PC-9 (cell line): ENCODE data around the gene PPP2R3A. TPM values are rescaled to one million over a fixed set of nuclear protein-coding genes. Genes with fewer than 3 reads are reported as not detected.
"Not testable (repeated sequence)": the region's sequence is repeated elsewhere in the genome, so short reads cannot be mapped to it uniquely, and the experiment has no call there.

Experiments used
- BruUV-seq: library from RNA; stranded (reverse); fragments of 400-500 nt; replicated peaks from 2 replicates; lab custom pipeline; 2021; lab: Mats Ljungman, UMichigan
- CTCF ChIA-PET: fragments of 300-600 bp; sonication (Branson Sonifier 250); formaldehyde crosslinking; loops from one replicate; lab custom pipeline; 2022; ENCODE audit warnings: antibody characterized with exemption; lab: Charles Lee
- POLR2A ChIA-PET: fragments of 300-600 bp; sonication (Branson Sonifier 250); formaldehyde crosslinking; loops from one replicate; lab custom pipeline; 2022; ENCODE audit warnings: antibody characterized with exemption; ENCODE audit not compliant: unreplicated experiment; lab: Charles Lee
- DNase-seq, 2 experiments: peaks; one replicate each; pipeline versions ENCODE4 v3.0.0 to v3.0.0-alpha.2; 2015 to 2022; ENCODE audit warnings: mixed read lengths in 1 of 2
- H2AFZ ChIP-seq: fragments of 200-600 bp; sonication (generic); 2 replicates; pipeline ENCODE4 v1.8.1; 2017; ENCODE audit warnings: antibody characterized with exemption
- H3F3A ChIP-seq: fragments of 200-600 bp; sonication (generic); 2 replicates; pipeline ENCODE4 v1.8.1; 2017; ENCODE audit warnings: antibody characterized with exemption, mild to moderate bottlenecking, low read depth; ENCODE audit not compliant: insufficient read depth
- H3K27ac ChIP-seq: fragments of 200-600 bp; sonication (generic); 2 replicates; pipeline ENCODE4 v1.6.1; 2016; ENCODE audit warnings: mixed run types
- H3K27me3 ChIP-seq: fragments of 200-600 bp; sonication (generic); 2 replicates; pipeline ENCODE4 v1.6.1; 2016; ENCODE audit warnings: low read depth, mixed run types; ENCODE audit not compliant: insufficient read depth
- H3K36me3 ChIP-seq: fragments of 200-600 bp; sonication (generic); 2 replicates; pipeline ENCODE4 v1.6.1; 2016; ENCODE audit warnings: low read depth, mixed run types
- H3K4me1 ChIP-seq: fragments of 200-600 bp; sonication (generic); replicated peaks from 2 replicates; pipeline ENCODE4 v1.6.1; 2016; ENCODE audit warnings: mixed run types; ENCODE audit not compliant: insufficient read depth
- H3K4me2 ChIP-seq: fragments of 200-600 bp; sonication (generic); 2 replicates; pipeline ENCODE4 v1.6.1; 2017; ENCODE audit warnings: mixed run types
- H3K4me3 ChIP-seq: fragments of 200-600 bp; sonication (generic); 2 replicates; pipeline ENCODE4 v1.6.1; 2016; ENCODE audit warnings: mixed run types
- H3K79me2 ChIP-seq: fragments of 200-600 bp; sonication (generic); 2 replicates; pipeline ENCODE4 v1.6.1; 2017; ENCODE audit warnings: low read depth, mixed run types
- H3K9me2 ChIP-seq: fragments of 200-600 bp; sonication (generic); 2 replicates; pipeline ENCODE4 v1.8.1; 2017; ENCODE audit warnings: mild to moderate bottlenecking; ENCODE audit not compliant: insufficient read depth
- H3K9me3 ChIP-seq: fragments of 200-600 bp; sonication (generic); 2 replicates; pipeline ENCODE4 v1.8.1; 2016; ENCODE audit warnings: low read depth; ENCODE audit not compliant: insufficient read depth
- H4K20me1 ChIP-seq: fragments of 200-600 bp; sonication (generic); 2 replicates; pipeline ENCODE4 v1.8.1; 2017; ENCODE audit not compliant: insufficient read depth
- CTCF ChIP-seq: fragments of 200-600 bp; sonication (generic); conservative IDR thresholded peaks from 2 replicates; pipeline ENCODE4 v1.6.1; 2017; ENCODE audit warnings: mixed run types, antibody characterized with exemption, mild to moderate bottlenecking, moderate library complexity
- EZH2 ChIP-seq: fragments of 200-600 bp; sonication (generic); IDR thresholded peaks from 2 replicates; pipeline ENCODE4 v1.8.0; 2017; ENCODE audit warnings: antibody characterized with exemption, low read depth
- intact Hi-C: fragments of 100-400 bp; cut with micrococcal nuclease; formaldehyde crosslinking; loops from one replicate; pipeline ENCODE4 v1.10.0; 2022; ENCODE audit not compliant: unreplicated experiment
- total RNA-seq: library from RNA; stranded (reverse); gene quantifications from 2 replicates; pipeline ENCODE4 v1.2.3, GENCODE V29; 2021

The PPP2R3A gene
- total RNA-seq, 1 experiment from 2014 or later: 42.6 TPM

DNA sequence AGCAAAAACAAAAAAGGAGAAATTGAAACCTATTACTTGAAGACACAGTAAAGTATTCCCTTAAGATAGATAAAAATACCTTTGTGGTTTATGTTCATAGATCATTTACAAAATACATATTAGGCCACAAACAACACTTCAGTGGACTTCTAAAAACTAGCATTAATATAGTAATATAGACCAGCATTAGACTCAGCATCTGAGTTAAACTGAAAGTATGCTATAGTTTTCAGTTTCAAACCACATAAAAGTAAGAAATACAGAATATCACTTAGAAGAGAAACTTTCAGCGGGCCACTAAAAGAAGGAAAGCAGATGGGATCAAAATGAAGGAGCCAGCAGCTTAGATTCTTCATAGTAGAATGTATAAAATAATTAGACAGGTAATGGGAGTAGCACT, 144.0 kb downstream of the PPP2R3A start:
- Histone ChIP-seq H3K4me1 (no peaks in the 10 kb centered on the region), H3K27ac (no peak overlapping the region), H3K79me2 (no peaks in the 10 kb centered on the region), H3K4me2 (no peak overlapping the region), H3K36me3 (no peaks in the 10 kb centered on the region), H3K4me3 (no peak overlapping the region), H3K9me2 (no peaks in the 10 kb centered on the region), H3F3A (no peaks in the 10 kb centered on the region), H2AFZ (no peak overlapping the region), H3K9me3 (no peaks in the 10 kb centered on the region), H4K20me1 (no peaks in the 10 kb centered on the region), H3K27me3 (no peaks in the 10 kb centered on the region)
- POLR2A ChIA-PET: no interaction called here
- intact Hi-C loops: no loop called here
- BruUV-seq: no TSS peak
- CTCF ChIA-PET: interaction anchor here (0.6 kb wide), 1 partner anchor 74 kb away, joined by 3 read pairs; no protein-coding TSS in a partner anchor
- no peak for TF ChIP-seq EZH2
- no peak for DNase-seq

DNA sequence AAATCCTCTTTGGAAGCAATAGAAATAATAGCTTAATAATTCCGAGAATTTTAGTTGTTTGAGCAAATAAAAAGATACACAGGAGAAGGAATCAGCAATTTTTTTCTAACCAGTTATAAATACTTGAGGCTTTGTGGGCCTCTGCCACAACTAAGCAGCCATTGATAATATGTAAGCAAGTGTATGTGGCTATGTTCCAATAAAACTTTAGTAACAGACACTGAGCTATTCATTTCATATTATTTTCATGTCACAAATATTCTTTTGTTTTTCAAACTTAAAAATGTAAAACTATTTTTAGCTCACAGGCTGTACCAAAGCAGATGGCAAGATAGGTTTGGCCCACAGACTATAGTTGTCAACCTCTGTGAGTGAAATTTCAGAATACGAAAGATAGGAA, 145.0 kb downstream of the PPP2R3A start:
- DNase-seq: no peak
- Histone ChIP-seq H3K4me2 (no peak overlapping the region), H3K27ac (no peak overlapping the region), H3K27me3 (no peaks in the 10 kb centered on the region), H2AFZ (no peak overlapping the region), H3K36me3 (no peaks in the 10 kb centered on the region), H3K4me1 (no peaks in the 10 kb centered on the region), H3K4me3 (no peak overlapping the region), H4K20me1 (no peaks in the 10 kb centered on the region), H3K79me2 (no peaks in the 10 kb centered on the region), H3F3A (no peaks in the 10 kb centered on the region), H3K9me3 (no peaks in the 10 kb centered on the region), H3K9me2 (no peaks in the 10 kb centered on the region)
- TF ChIP-seq EZH2 (no peak), CTCF (no peak)
- CTCF ChIA-PET: no interaction called here
- intact Hi-C loops: no loop called here
- POLR2A ChIA-PET: no interaction called here
- BruUV-seq: no TSS peak

GRCh38 chr3:136114421-136114820, 148.9 kb downstream of the PPP2R3A start:
- Histone ChIP-seq H3K9me3 (no peaks in the 10 kb centered on the region), H4K20me1 (no peaks in the 10 kb centered on the region), H3K9me2 (no peaks in the 10 kb centered on the region), H3K4me3 (no peak overlapping the region), H3K4me2 (no peak overlapping the region), H3F3A (no peaks in the 10 kb centered on the region), H2AFZ (no peak overlapping the region), H3K4me1 (no peaks in the 10 kb centered on the region), H3K36me3 (no peaks in the 10 kb centered on the region), H3K27ac (no peak overlapping the region), H3K79me2 (no peaks in the 10 kb centered on the region), H3K27me3 (no peaks in the 10 kb centered on the region)
- CTCF ChIA-PET: interaction anchor here (0.7 kb wide), 1 partner anchor 996 kb away, joined by 6 read pairs; no protein-coding TSS in a partner anchor
- BruUV-seq: no TSS peak
- no peak for TF ChIP-seq EZH2
- TF ChIP-seq CTCF: no peak
- DNase-seq: no peak
- POLR2A ChIA-PET: no interaction called here
- intact Hi-C loops: no loop called here

DNA sequence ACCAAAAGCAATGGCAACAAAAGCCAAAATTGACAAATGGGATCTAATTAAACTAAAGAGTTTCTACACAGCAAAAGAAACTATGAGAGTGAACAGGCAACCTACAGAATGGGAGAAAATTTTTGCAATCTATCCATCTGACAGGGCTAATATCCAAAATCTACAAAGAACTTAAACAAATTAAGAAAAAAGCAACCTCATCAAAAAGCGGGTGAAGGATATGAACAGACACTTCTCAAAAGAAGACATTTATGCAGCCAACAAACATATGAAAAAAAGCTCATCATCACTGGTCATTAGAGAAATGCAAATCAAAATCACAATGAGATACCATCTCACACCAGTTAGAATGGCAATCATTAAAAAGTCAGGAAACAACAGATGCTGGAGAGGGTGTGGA, 153.8 kb downstream of the PPP2R3A start:
- H2AFZ ChIP-seq, DNase-seq, H3K79me2 ChIP-seq, H3K27ac ChIP-seq, intact Hi-C loops, H3K4me3 ChIP-seq, CTCF ChIA-PET, H3K27me3 ChIP-seq, BruUV-seq, H4K20me1 ChIP-seq, POLR2A ChIA-PET, H3K4me1 ChIP-seq, H3F3A ChIP-seq, H3K9me2 ChIP-seq, H3K4me2 ChIP-seq, H3K36me3 ChIP-seq, H3K9me3 ChIP-seq: not testable (repeated sequence)

DNA sequence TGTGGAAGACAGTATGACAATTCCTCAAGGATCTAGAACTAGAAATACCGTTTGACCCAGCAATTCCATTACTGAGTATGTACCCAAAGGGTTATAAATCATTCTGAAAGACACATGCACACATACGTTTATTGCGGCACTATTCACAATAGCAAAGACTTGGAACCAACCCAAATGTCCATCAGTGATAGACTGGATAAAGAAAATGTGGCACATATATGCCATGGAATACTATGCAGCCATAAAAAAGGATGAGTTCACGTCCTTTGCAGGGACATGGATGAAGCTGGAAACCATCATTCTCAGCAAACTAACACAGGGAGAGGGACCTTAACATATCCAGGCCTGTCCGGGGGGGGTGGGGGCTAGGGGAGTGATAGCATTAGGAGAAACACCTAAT, 154.3 kb downstream of the PPP2R3A start:
- CTCF ChIA-PET, intact Hi-C loops, H3K9me2 ChIP-seq, H3K27me3 ChIP-seq, H2AFZ ChIP-seq, BruUV-seq, DNase-seq, H3F3A ChIP-seq, POLR2A ChIA-PET, H3K4me2 ChIP-seq, H3K4me1 ChIP-seq, H3K4me3 ChIP-seq, H3K36me3 ChIP-seq, H4K20me1 ChIP-seq, H3K9me3 ChIP-seq, H3K27ac ChIP-seq, H3K79me2 ChIP-seq: not testable (repeated sequence)
